WERI-Rb-1 (cell line): ENCODE measurements around the gene CDH2.

Experiments
- DNase-seq: peaks from one replicate; pipeline ENCODE4 v3.0.0-alpha.2; 2020
- H3K27ac ChIP-seq: fragments of 250-450 bp; sonication (Bioruptor Pico); 2 replicates; pipeline ENCODE4 v1.5.1; 2020; ENCODE audit warnings: mild to moderate bottlenecking, moderate library complexity
- H3K27me3 ChIP-seq: fragments of 250-450 bp; sonication (Bioruptor Pico); 2 replicates; pipeline ENCODE4 v1.5.1; 2021; ENCODE audit warnings: mild to moderate bottlenecking, low read depth, moderate library complexity; ENCODE audit not compliant: insufficient read depth, severe bottlenecking
- H3K36me3 ChIP-seq: fragments of 250-450 bp; sonication (Bioruptor Pico); 2 replicates; pipeline ENCODE4 v1.5.1; 2020; ENCODE audit warnings: mild to moderate bottlenecking, moderate library complexity
- H3K4me3 ChIP-seq: 2 replicates; pipeline ENCODE4 v1.5.1; 2011; ENCODE audit warnings: low read depth, mild to moderate bottlenecking, control low read depth, low read length
- H3K9me3 ChIP-seq: fragments of 250-450 bp; sonication (Bioruptor Pico); 2 replicates; pipeline ENCODE4 v1.5.1; 2021; ENCODE audit warnings: mild to moderate bottlenecking, moderate library complexity; ENCODE audit not compliant: severe bottlenecking
- TF ChIP-seq, protein P1 (sequence below): IDR thresholded peaks from 2 replicates; pipeline ENCODE4 v1.5.1; 2011; ENCODE audit warnings: low read depth, mild to moderate bottlenecking, control low read depth, inconsistent platforms, low read length

CDH2 gene

DNA sequence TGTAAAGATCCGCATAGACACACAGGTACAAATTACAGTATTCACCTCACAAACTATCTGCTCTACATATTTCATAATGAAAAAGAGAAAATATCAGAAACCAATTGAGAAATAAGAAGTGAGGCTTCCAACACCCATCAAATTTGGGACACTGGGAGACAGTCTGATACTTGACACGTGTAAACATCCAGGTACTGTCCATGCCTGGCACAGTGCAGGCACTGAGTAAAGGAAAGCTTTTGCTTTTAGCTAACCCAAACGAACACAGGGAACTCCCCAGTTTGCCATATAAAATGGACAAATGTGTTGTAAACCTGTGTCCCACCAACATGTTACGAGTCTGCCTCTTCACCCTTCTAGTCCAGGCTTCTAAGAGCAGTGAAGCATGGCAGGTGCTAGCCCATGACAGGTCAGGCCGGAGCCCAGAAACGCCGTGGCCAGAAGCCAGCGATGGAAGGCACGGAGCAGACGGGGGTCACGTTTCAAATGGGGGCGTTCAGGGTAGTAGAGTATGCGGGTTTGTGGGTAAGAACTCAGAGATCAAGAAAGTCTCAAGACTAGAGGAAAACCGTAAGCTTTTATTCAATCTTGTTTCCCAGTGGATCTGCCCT lies 27.0 kb downstream of the CDH2 start:
- Histone ChIP-seq H3K9me3 (no peaks in the 10 kb centered on the region), H3K4me3 (no peak overlapping the region), H3K27ac (no peak overlapping the region), H3K36me3 (peaks cover 15% of the 10 kb centered on the region), H3K27me3 (no peaks in the 10 kb centered on the region)
- no peak for DNase-seq
- TF ChIP-seq, protein P1, sequence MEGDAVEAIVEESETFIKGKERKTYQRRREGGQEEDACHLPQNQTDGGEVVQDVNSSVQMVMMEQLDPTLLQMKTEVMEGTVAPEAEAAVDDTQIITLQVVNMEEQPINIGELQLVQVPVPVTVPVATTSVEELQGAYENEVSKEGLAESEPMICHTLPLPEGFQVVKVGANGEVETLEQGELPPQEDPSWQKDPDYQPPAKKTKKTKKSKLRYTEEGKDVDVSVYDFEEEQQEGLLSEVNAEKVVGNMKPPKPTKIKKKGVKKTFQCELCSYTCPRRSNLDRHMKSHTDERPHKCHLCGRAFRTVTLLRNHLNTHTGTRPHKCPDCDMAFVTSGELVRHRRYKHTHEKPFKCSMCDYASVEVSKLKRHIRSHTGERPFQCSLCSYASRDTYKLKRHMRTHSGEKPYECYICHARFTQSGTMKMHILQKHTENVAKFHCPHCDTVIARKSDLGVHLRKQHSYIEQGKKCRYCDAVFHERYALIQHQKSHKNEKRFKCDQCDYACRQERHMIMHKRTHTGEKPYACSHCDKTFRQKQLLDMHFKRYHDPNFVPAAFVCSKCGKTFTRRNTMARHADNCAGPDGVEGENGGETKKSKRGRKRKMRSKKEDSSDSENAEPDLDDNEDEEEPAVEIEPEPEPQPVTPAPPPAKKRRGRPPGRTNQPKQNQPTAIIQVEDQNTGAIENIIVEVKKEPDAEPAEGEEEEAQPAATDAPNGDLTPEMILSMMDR, result no peak

DNA sequence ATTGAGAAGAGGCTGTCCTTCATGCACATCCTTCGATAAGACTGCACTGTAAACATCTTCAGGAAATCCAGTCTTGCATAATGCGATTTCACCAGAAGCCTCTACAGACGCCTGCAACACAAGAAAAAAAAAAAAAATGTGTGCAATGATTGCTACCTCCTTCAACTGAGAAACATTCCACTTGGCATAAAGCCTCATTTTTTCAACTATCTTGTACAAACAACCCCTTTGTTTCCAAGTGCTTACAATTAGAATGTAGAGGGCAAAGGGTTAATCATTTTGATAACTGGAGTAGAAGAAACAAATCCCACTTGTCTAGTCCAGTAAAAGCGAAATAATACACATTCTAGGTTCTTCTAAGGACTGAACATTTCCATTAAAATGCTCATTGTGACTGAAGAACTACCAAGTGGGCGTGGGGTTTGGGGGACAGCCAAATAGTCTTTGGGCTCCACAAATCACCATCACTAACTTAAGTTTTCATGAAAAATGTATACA lies 29.2 kb downstream of the CDH2 start:
- Histone ChIP-seq H3K27ac (no peak overlapping the region), H3K4me3 (no peak overlapping the region), H3K36me3 (peaks cover 22% of the 10 kb centered on the region), H3K27me3 (no peaks in the 10 kb centered on the region), H3K9me3 (no peaks in the 10 kb centered on the region)
- TF ChIP-seq, protein P1, result no peak
- no peak for DNase-seq

DNA sequence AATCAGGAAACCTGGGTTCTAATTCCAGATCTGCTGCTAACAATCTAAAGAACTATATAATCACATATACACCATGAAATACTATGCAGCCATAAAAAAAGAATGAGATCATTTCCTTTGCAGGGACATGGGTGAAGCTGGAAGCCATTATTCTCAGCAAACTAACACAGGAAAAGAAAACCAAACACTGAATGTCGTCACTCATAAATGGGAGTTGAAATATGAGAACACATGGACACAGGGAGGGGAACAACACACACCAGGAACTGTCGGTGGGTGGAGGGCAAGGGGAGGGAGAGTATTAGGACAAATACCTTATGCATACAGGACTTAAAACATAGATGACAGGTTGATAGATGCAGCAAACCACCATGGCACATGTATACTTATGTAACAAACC lies 33.2 kb downstream of the CDH2 start:
- H3K36me3 ChIP-seq, result peaks cover 44% of the 10 kb centered on the region
- DNase-seq, result no peak

DNA sequence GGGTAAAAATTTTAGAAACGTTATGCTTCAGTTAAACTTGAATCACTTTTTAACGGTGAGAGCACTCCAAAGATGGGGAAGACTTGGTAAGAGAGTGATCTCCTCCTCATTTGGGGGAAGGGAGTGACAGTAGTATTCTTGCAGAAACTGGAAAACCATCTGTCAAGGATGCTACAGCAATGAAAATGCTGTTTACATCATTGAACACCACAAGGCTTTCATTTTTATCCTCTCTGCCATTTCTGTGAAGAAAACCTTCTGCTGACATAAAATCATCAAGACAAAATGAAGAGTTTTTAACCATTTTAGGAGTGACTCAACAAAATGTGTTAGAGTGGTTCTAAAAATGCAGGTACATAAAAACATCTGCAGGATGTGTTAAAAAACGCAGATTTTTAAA lies 38.1 kb downstream of the CDH2 start:
- no peak for DNase-seq
- Histone ChIP-seq H3K36me3 (peaks cover 39% of the 10 kb centered on the region), H3K9me3 (no peaks in the 10 kb centered on the region), H3K27ac (no peak overlapping the region), H3K4me3 (no peak overlapping the region), H3K27me3 (no peaks in the 10 kb centered on the region)
- TF ChIP-seq, protein P1, result no peak

More for the DNA sequence above, 33.2 kb downstream of the CDH2 start:
- Histone ChIP-seq H3K27ac (no peak overlapping the region), H3K9me3 (no peaks in the 10 kb centered on the region), H3K27me3 (no peaks in the 10 kb centered on the region), H3K4me3 (no peak overlapping the region)
- TF ChIP-seq, protein P1, result no peak

DNA sequence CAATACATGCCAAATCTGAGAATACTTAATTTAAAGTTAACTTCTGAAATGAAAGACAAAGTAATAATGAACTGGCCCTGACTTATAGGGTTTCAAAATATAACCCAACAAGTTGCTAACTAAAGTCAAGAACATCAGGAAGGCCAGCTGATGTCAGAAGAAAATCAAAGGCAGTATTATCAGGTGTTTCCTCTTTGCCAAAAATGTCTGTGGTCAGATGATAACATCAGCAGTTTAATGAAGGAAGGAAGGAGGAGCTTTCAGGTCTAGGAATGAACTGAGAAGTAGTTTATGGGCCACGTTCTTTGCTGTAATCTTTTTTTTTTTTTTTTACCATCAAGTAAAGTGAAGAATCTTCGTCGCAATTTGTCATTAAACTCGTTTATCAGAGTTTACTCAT lies 40.9 kb downstream of the CDH2 start:
- Histone ChIP-seq H3K27ac (no peak overlapping the region), H3K36me3 (peaks cover 24% of the 10 kb centered on the region), H3K9me3 (no peaks in the 10 kb centered on the region), H3K4me3 (no peak overlapping the region), H3K27me3 (no peaks in the 10 kb centered on the region)
- TF ChIP-seq, protein P1, result no peak
- no peak for DNase-seq

DNA sequence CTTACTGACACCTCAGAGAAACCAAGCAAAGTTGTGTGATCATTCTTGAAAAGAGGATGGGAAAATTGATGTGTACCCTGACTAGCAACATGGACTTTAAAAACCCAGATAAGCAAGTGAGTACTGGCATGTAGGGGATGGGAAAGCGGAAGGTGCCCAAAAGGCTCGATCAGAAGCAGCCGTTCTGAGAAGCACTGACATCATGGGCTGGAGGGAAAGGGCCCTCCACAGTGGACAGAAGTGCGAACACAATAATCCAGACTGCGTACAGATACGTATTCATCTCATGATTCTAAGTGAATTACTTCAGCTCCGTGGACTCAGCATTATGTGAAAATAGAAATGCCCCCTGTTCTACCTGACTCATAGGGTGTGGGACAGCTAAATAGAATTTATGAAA lies 42.2 kb downstream of the CDH2 start:
- DNase-seq, result no peak
- TF ChIP-seq, protein P1, result no peak
- Histone ChIP-seq H3K36me3 (peaks cover 16% of the 10 kb centered on the region), H3K9me3 (no peaks in the 10 kb centered on the region), H3K27ac (no peak overlapping the region), H3K4me3 (no peak overlapping the region), H3K27me3 (no peaks in the 10 kb centered on the region)
